K562 (cell line): Measurements from ENCODE around the gene PITPNC1. TPM values are rescaled to one million over a fixed set of nuclear protein-coding genes. Genes with fewer than 3 reads are reported as not detected.
A peak's percentile ranks its signal among the peaks of the same experiment; 100 is the strongest.

Source experiments
- BDP1 ChIP-seq: IDR thresholded peaks from 3 replicates; pipeline ENCODE4 v1.6.1; 2011; ENCODE audit not compliant: insufficient read length, insufficient read depth
- CTCF ChIP-seq, 3 experiments: IDR thresholded peaks in 2 of 3; conservative IDR thresholded peaks in 1 of 3; 2 replicates each; pipeline ENCODE4 v1.5.1; 2011 to 2012; ENCODE audit warnings: low read length in 3 of 3, mild to moderate bottlenecking in 3 of 3, control low read depth in 2 of 3, improper control_type of control experiment in 1 of 3, inconsistent platforms in 1 of 3, low read depth in 1 of 3, mixed read lengths in 1 of 3, moderate library complexity in 1 of 3; ENCODE audit not compliant: insufficient read depth in 2 of 3
- MBD2 ChIP-seq: sonication (generic); IDR thresholded peaks from 2 replicates; pipeline ENCODE4 v1.6.1; 2016; ENCODE audit warnings: low read depth, borderline replicate concordance
- RAD51 ChIP-seq: fragments of 450-650 bp; IDR thresholded peaks from 2 replicates; pipeline ENCODE4 v1.7.1; 2016; ENCODE audit warnings: low read depth, mild to moderate bottlenecking, borderline replicate concordance
- SETDB1 ChIP-seq: IDR thresholded peaks from one replicate; pipeline ENCODE4 v1.6.1; 2012; ENCODE audit warnings: low read length, control low read depth, inconsistent platforms
- SMARCC2 ChIP-seq: fragments of 450-650 bp; IDR thresholded peaks from 2 replicates; pipeline ENCODE4 v1.6.1; 2017; ENCODE audit warnings: antibody characterized with exemption, moderate library complexity, mild to moderate bottlenecking, low read depth
- ZNF408 ChIP-seq: fragments of 250-450 bp; sonication (Bioruptor Pico); IDR thresholded peaks from 2 replicates; pipeline ENCODE4 v1.4.0; 2020; ENCODE audit warnings: low read depth, mild to moderate bottlenecking, moderate library complexity
- ZNF518B ChIP-seq: fragments of 250-450 bp; sonication (Bioruptor Pico); IDR thresholded peaks from 2 replicates; pipeline ENCODE4 v1.5.0; 2021; ENCODE audit warnings: mild to moderate bottlenecking, moderate library complexity
- polyA plus RNA-seq, 8 experiments: library from polyadenylated mRNA; depleted of rRNA in 4 of 8; stranded (reverse) in 5 of 8; unstranded in 3 of 8; fragments of >200 nt; fragmentation: Nextera tagmentation in 2 of 8; fragmentation: Illumina TruSeq in 1 of 8; extraction: Ambion mirVana in 2 of 8; extraction: Trizol in 1 of 8; gene quantifications; 2 replicates each; pipeline versions ENCODE4 v1.2.1 to v1.2.3, GENCODE V29; 2011 to 2014; ENCODE audit warnings: inconsistent platforms in 1 of 8, missing spikeins in 1 of 8
- total RNA-seq, 7 experiments: library from RNA; depleted of rRNA in 6 of 7; stranded (reverse); fragments of >200 nt in 6 of 7; fragmentation: Illumina TruSeq in 2 of 7; extraction: Trizol in 2 of 7; gene quantifications; 2 replicates each; pipeline versions ENCODE4 v1.2.1 to v1.2.3, GENCODE V29; 2011 to 2021; ENCODE audit warnings: low replicate concordance in 1 of 7
- TF ChIP-seq, protein P1 (sequence below), 2 experiments: IDR thresholded peaks; 2 replicates each; pipeline ENCODE4 v1.6.1; 2011; ENCODE audit warnings: borderline replicate concordance in 1 of 2, control low read depth in 1 of 2, low read depth in 1 of 2, low read length in 1 of 2, mild to moderate bottlenecking in 1 of 2, mixed read lengths in 1 of 2, moderate library complexity in 1 of 2; ENCODE audit not compliant: insufficient read depth in 1 of 2, insufficient read length in 1 of 2, poor library complexity in 1 of 2, severe bottlenecking in 1 of 2; ENCODE audit errors: extremely low read depth in 1 of 2

The PITPNC1 gene
- total and polyA plus RNA-seq, 9 of the 15 experiments (the other 6 are each of a cell fraction or from before 2014, with no cell fraction given), result 0.11 to 1.1 (median 0.65) TPM

DNA sequence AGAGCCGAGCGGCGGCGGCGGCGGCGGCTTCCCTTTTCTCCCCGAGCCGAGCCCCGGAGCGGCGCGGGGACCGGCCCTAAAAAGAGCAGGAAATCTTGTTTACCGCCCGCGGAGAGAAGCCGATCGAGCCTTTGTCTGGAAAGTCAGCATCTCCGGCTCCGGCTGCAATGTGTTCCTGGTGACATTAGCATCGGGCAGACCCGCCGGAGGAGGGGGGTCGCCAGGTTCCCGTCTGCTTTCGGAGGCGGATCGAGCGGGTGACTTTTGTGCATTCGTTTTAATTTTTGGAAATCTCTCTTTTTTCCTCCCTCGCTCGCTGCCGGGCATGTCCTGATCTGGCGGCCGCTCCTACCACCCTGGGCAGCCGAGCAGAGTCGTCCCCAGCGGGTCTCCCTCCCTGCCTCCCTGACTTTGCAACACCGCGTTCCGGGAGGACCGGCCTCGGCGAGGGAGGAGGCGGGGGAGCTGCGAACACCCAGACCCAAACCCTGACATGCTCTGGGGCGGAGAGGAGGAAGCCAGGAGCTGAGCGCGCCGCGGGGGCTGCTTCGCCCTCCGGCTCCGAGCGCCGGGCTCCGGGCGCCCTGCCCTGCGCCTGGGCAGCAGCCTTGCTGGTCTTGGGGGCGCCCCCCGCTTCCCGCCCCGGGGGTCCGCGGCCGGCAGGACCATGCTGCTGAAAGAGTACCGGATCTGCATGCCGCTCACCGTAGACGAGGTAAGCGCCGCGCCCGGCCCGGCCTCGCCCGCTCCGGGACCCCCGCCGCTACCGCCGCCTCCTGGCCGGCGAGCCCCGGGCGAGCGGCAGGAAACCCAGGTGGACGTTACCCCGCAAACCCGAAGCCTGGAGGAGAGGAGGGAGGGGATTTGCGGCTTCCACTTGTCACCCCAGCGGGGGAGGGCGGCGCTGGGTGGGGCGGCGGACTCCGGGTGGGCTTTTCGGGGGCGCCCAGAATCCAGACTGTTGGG, 690 bp downstream of the PITPNC1 start (continued):
- TF ChIP-seq, protein P1, sequence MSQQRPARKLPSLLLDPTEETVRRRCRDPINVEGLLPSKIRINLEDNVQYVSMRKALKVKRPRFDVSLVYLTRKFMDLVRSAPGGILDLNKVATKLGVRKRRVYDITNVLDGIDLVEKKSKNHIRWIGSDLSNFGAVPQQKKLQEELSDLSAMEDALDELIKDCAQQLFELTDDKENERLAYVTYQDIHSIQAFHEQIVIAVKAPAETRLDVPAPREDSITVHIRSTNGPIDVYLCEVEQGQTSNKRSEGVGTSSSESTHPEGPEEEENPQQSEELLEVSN (IDR thresholded peaks at IDR 0.05; ENCODE audit: borderline replicate concordance in 1 of 2, extremely low read depth in 1 of 2, insufficient read depth in 1 of 2, insufficient read length in 1 of 2, low read depth in 1 of 2, low read length in 1 of 2, poor library complexity in 1 of 2, severe bottlenecking in 1 of 2), result peak; percentile 35 to 36
- TF ChIP-seq CTCF (IDR thresholded peaks at IDR 0.05 in 2 of 3, conservative IDR thresholded peaks at IDR 0.05 in 1 of 3; ENCODE audit: insufficient read depth in 2 of 3, low read depth in 1 of 3, low read length in 3 of 3) (peak in 2 of 3 experiments; percentile 25 to 58; a peak in 3 of 6 replicates), RAD51 (no peak), ZNF408 (CRISPR knock-in tag) (no peak), BDP1 (no peak), SMARCC2 (no peak), MBD2 (no peak), SETDB1 (no peak), ZNF518B (CRISPR knock-in tag) (no peak)
